GM18519 (cell line): Measurements from ENCODE around the gene DNMT3L.
"Not testable (repeated sequence)": the region's sequence is repeated elsewhere in the genome, so short reads cannot be mapped to it uniquely, and the experiment has no call there.

Experiments
- ATAC-seq: cut with Tn5 transposase; IDR thresholded peaks from one replicate; pipeline ENCODE4 v1.9.1; 2021; ENCODE audit warnings: mild to moderate bottlenecking, moderate library complexity; ENCODE audit not compliant: unreplicated experiment, low FRiP score

Gene DNMT3L

GRCh38 chr21:44253832-44254710 is 7.6 kb downstream of the DNMT3L start:
- ATAC-seq: no peak

- not testable (repeated sequence) for ATAC-seq
Observed at GRCh38 chr21:44249204-44250037, 12.3 kb downstream of the DNMT3L start.

- not testable (repeated sequence) for ATAC-seq
Observed at GRCh38 chr21:44247904-44248303, 13.8 kb downstream of the DNMT3L start.

- ATAC-seq: peak; percentile 44
Observed at GRCh38 chr21:44243980-44244379, 17.7 kb downstream of the DNMT3L start.

GRCh38 chr21:44241281-44241680 is 20.4 kb downstream of the DNMT3L start:
- not testable (repeated sequence) for ATAC-seq

GRCh38 chr21:44240842-44241241 is 20.9 kb downstream of the DNMT3L start, which contains the start of gene ICOSLG:
TSS of gene ICOSLG (minus strand) at chr21:44240943. CDS start at chr21:44240817, 126 bp downstream.
- ATAC-seq: not testable (repeated sequence)

- not testable (repeated sequence) for ATAC-seq
Observed at GRCh38 chr21:44240353-44240752, 21.3 kb downstream of the DNMT3L start.

- ATAC-seq: not testable (repeated sequence)
Observed at GRCh38 chr21:44229561-44229960, 32.1 kb downstream of the DNMT3L start.

GRCh38 chr21:44228109-44228508 is 33.6 kb downstream of the DNMT3L start:
- not testable (repeated sequence) for ATAC-seq

GRCh38 chr21:44227614-44228013 is 34.1 kb downstream of the DNMT3L start:
- not testable (repeated sequence) for ATAC-seq

GRCh38 chr21:44225605-44226004 is 36.1 kb downstream of the DNMT3L start:
- ATAC-seq: not testable (repeated sequence)

GRCh38 chr21:44223334-44223733 is 38.4 kb downstream of the DNMT3L start:
- not testable (repeated sequence) for ATAC-seq

- ATAC-seq: not testable (repeated sequence)
Observed at GRCh38 chr21:44220674-44221073, 41.0 kb downstream of the DNMT3L start.

GRCh38 chr21:44218461-44218860 is 43.2 kb downstream of the DNMT3L start:
- not testable (repeated sequence) for ATAC-seq

GRCh38 chr21:44211978-44212377 is 49.7 kb downstream of the DNMT3L start:
- ATAC-seq: not testable (repeated sequence)

GRCh38 chr21:44211574-44211973 is 50.1 kb downstream of the DNMT3L start:
- not testable (repeated sequence) for ATAC-seq

- not testable (repeated sequence) for ATAC-seq
Observed at GRCh38 chr21:44207860-44208646, 53.6 kb downstream of the DNMT3L start.

GRCh38 chr21:44206698-44207676 is 54.7 kb downstream of the DNMT3L start:
- ATAC-seq: not testable (repeated sequence)

GRCh38 chr21:44206187-44206586 is 55.5 kb downstream of the DNMT3L start:
- not testable (repeated sequence) for ATAC-seq
